Activated CD8-positive, alpha-beta T cell treated with anti-CD3 and anti-CD28 coated beads for 36 hours (primary cell): ENCODE measurements around the gene FUT8. TPM values are rescaled to one million over a fixed set of nuclear protein-coding genes. Genes with fewer than 3 reads are reported as not detected.

ENCODE experiments used
- ATAC-seq: fragments of 200-7000 bp; cut with Tn5 transposase; one replicate; pipeline ENCODE4 v1.10.0; 2021; ENCODE audit warnings: mild to moderate bottlenecking, moderate library complexity
- CTCF ChIA-PET: fragments of 350-600 bp; sonication (Branson Sonifier 250); formaldehyde crosslinking; loops from one replicate; lab custom pipeline; 2021; ENCODE audit warnings: antibody characterized with exemption; lab: Charles Lee
- POLR2A ChIA-PET: fragments of 350-600 bp; sonication (Branson Sonifier 250); formaldehyde crosslinking; loops from one replicate; lab custom pipeline; 2021; ENCODE audit warnings: antibody characterized with exemption; lab: Charles Lee
- DNase-seq: peaks from one replicate; pipeline ENCODE4 v3.0.0-alpha.2; 2020
- H3K27ac Mint-ChIP-seq: one replicate; pipeline ENCODE4 v1.8.0; 2021; ENCODE audit warnings: mild to moderate bottlenecking, mixed read lengths
- H3K27me3 Mint-ChIP-seq: one replicate; pipeline ENCODE4 v1.8.0; 2021; ENCODE audit warnings: mixed read lengths
- H3K36me3 Mint-ChIP-seq: one replicate; pipeline ENCODE4 v1.8.0; 2021; ENCODE audit warnings: low read depth, mixed read lengths
- H3K4me1 Mint-ChIP-seq: one replicate; pipeline ENCODE4 v1.8.0; 2021; ENCODE audit warnings: low read depth, mixed read lengths
- H3K4me3 Mint-ChIP-seq: one replicate; pipeline ENCODE4 v1.8.0; 2021; ENCODE audit warnings: mild to moderate bottlenecking, moderate library complexity, mixed read lengths
- H3K9me3 Mint-ChIP-seq: one replicate; pipeline ENCODE4 v1.8.0; 2021; ENCODE audit warnings: mixed read lengths
- CTCF ChIP-seq: fragments of 200-600 bp; IDR thresholded peaks from one replicate; pipeline ENCODE4 v1.8.0; 2022; ENCODE audit warnings: antibody characterized with exemption, mild to moderate bottlenecking
- intact Hi-C: fragments of 100-400 bp; cut with micrococcal nuclease; formaldehyde crosslinking; loops from one replicate; pipeline ENCODE4 v1.10.0; 2022
- total RNA-seq, 2 experiments: library from RNA; stranded (reverse); gene quantifications; one replicate each; pipeline ENCODE4 v1.2.3, GENCODE V29; 2021

Gene FUT8
- total RNA-seq, 2 experiments from 2014 or later, result 55.7 to 61.0 TPM

- no peak for TF ChIP-seq CTCF
- Mint-ChIP-seq H3K27me3 (no peaks in the 10 kb centered on the region), H3K4me3 (no peak overlapping the region), H3K4me1 (peaks cover 36% of the 10 kb centered on the region), H3K36me3 (peaks cover 27% of the 10 kb centered on the region), H3K27ac (no peak overlapping the region), H3K9me3 (no peaks in the 10 kb centered on the region)
- no peak for DNase-seq
- ChIA-PET POLR2A (interaction anchor here (0.6 kb wide), 1 partner anchor 306 kb away, joined by 3 read pairs; no protein-coding TSS in a partner anchor), CTCF (no interaction called here)
- intact Hi-C loops, result no loop called here
- ATAC-seq, result no peak
Measured at GRCh38 chr14:65469903-65470302, 57.4 kb downstream of the FUT8 start.

- CTCF ChIA-PET, result no interaction called here
- Mint-ChIP-seq H3K9me3 (no peaks in the 10 kb centered on the region), H3K4me3 (no peak overlapping the region), H3K27me3 (no peaks in the 10 kb centered on the region), H3K4me1 (peaks cover 39% of the 10 kb centered on the region), H3K36me3 (peaks cover 29% of the 10 kb centered on the region), H3K27ac (no peak overlapping the region)
- intact Hi-C loops, result no loop called here
- POLR2A ChIA-PET, result no interaction called here
- DNase-seq (no peak), ATAC-seq (peak; percentile 39)
- no peak for TF ChIP-seq CTCF
Measured at GRCh38 chr14:65470404-65470880, 57.9 kb downstream of the FUT8 start.

- no peak overlapping the region for H3K27ac Mint-ChIP-seq
- ChIA-PET POLR2A (interaction anchor here (0.6 kb wide), 2 partner anchors 29 to 51 kb away, joined by 3 to 5 read pairs; no protein-coding TSS in a partner anchor), CTCF (interaction anchor here (0.7 to 0.8 kb wide), 3 partner anchors 10 to 60 kb away, joined by 3 to 4 read pairs (median 3); no protein-coding TSS in a partner anchor)
- no peak for DNase-seq
- no peak overlapping the region for H3K4me3 Mint-ChIP-seq
- no peaks in the 10 kb centered on the region for H3K9me3 Mint-ChIP-seq
- H3K27me3 Mint-ChIP-seq, result no peaks in the 10 kb centered on the region
- peak; percentile 71 for ATAC-seq
- peaks cover 21% of the 10 kb centered on the region for H3K36me3 Mint-ChIP-seq
- intact Hi-C loops, result no loop called here
- H3K4me1 Mint-ChIP-seq, result peaks cover 43% of the 10 kb centered on the region
- no peak for TF ChIP-seq CTCF
Measured at GRCh38 chr14:65471038-65471878, 58.7 kb downstream of the FUT8 start.

- no peak overlapping the region for H3K4me3 Mint-ChIP-seq
- DNase-seq (no peak), ATAC-seq (no peak)
- H3K27me3 Mint-ChIP-seq, result no peaks in the 10 kb centered on the region
- H3K27ac Mint-ChIP-seq, result no peak overlapping the region
- no peaks in the 10 kb centered on the region for H3K9me3 Mint-ChIP-seq
- TF ChIP-seq CTCF, result no peak
- peaks cover 51% of the 10 kb centered on the region for H3K4me1 Mint-ChIP-seq
- CTCF ChIA-PET, result no interaction called here
- POLR2A ChIA-PET, result interaction anchor here (0.6 kb wide), 1 partner anchor 28 kb away, joined by 3 read pairs; no protein-coding TSS in a partner anchor
- peaks cover 21% of the 10 kb centered on the region for H3K36me3 Mint-ChIP-seq
- intact Hi-C loops, result no loop called here
Measured at GRCh38 chr14:65472189-65472588, 59.7 kb downstream of the FUT8 start.
